AG04450 (cell line): ENCODE data around the gene TULP4. TPM values are rescaled to one million over a fixed set of nuclear protein-coding genes. Genes with fewer than 3 reads are reported as not detected.

ENCODE experiments used
- CTCF ChIA-PET: fragments of 300-600, 350-600 bp; formaldehyde crosslinking; extraction: SDS; loops from one replicate; lab custom pipeline; 2022; ENCODE audit warnings: antibody characterized with exemption, inconsistent platforms; lab: Charles Lee
- POLR2A ChIA-PET: fragments of 350-600 bp; formaldehyde crosslinking; extraction: SDS; loops from one replicate; lab custom pipeline; 2021; ENCODE audit warnings: antibody characterized with exemption, inconsistent platforms; lab: Yijun Ruan, JAX
- DNase-seq: peaks from one replicate; pipeline ENCODE4 v3.0.0-alpha.2; 2011; ENCODE audit warnings: low read depth, low spot score
- H3K27ac ChIP-seq: one replicate; pipeline ENCODE4 v1.5.1; 2012; ENCODE audit warnings: low read depth, low read length, control low read depth
- H3K27me3 ChIP-seq: one replicate; pipeline ENCODE4 v1.6.0; 2012; ENCODE audit warnings: low read length; ENCODE audit not compliant: control insufficient read depth, insufficient read depth
- H3K4me3 ChIP-seq: 2 replicates; pipeline ENCODE4 v1.5.1; 2011; ENCODE audit warnings: mild to moderate bottlenecking, low read depth, low read length, control low read depth
- H3K9me3 ChIP-seq: 2 replicates; pipeline ENCODE4 v1.5.1; 2012; ENCODE audit warnings: low read length; ENCODE audit not compliant: control insufficient read depth, insufficient read depth
- CTCF ChIP-seq: IDR thresholded peaks from 2 replicates; pipeline ENCODE4 v1.5.1; 2011; ENCODE audit warnings: low read depth, low read length, control low read depth, inconsistent platforms
- polyA plus RNA-seq: library from polyadenylated mRNA; depleted of rRNA; stranded (reverse); fragments of >200 nt; gene quantifications from 2 replicates; pipeline ENCODE4 v1.2.3, GENCODE V29; 2011

The TULP4 gene
- polyA plus RNA-seq, 1 experiment = 15.9 TPM

- no peak for TF ChIP-seq CTCF
- H3K27me3 ChIP-seq = no peaks in the 10 kb centered on the region
- H3K4me3 ChIP-seq = no peak overlapping the region
- POLR2A ChIA-PET = interaction anchor here (0.6 kb wide), 1 partner anchor 134 kb away, joined by 4 read pairs; no protein-coding TSS in a partner anchor
- no peak overlapping the region for H3K27ac ChIP-seq
- H3K9me3 ChIP-seq = no peaks in the 10 kb centered on the region
- CTCF ChIA-PET = interaction anchor here (0.9 kb wide), 1 partner anchor 337 kb away, joined by 3 read pairs; no protein-coding TSS in a partner anchor
- no peak for DNase-seq
These were observed 245.7 kb downstream of the TULP4 start for GRCh38 chr6:158557927-158558326.

DNA sequence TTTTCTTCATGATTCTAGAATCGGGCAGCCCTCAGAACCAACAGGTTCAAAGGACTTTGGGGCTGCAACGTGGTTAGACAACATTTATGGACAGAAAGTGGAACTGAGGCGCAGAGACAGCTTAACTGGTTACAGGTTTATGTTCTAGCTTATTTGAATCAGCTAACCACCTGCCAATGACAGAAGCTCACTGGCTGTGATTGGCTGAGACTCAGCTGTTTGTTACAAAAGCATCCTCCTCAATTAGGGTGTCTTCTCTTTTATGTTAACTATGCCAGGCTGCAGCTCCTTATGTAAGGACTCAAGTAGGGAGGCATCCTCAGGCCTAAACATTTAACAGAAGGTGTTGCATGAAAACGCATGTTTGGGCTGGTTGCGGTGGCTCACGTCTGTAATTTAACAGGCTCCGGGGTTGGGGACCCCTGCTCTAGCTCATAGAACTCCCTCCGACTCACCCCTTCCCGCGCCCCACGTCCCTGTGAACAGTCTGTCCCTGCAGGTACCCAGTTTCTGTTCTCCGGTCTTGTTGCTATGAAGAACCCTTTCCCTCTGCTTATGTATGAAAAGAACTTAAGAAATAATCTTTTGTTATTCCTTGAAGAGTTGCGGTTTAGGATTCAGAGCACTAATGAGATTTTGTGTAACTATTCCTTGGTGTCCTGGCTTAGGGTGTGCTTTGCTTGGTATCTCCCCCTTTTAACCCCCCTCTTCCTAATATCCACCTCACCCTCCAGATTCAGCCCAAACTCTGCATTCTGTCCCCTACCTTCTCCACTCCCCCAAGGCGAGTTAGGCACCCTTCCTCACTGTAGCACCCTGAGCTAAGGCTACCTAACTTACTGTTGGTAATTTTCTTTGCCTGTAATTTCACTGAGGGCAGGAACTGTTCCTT lies 246.4 kb downstream of the TULP4 start:
- DNase-seq = no peak
- H3K27me3 ChIP-seq = no peaks in the 10 kb centered on the region
- H3K9me3 ChIP-seq = no peaks in the 10 kb centered on the region
- CTCF ChIA-PET = interaction anchor here (0.7 to 1.1 kb wide), 4 partner anchors 47 to 338 kb away, joined by 3 to 6 read pairs (median 4); no protein-coding TSS in a partner anchor
- TF ChIP-seq CTCF = no peak
- H3K27ac ChIP-seq = no peak overlapping the region
- no peak overlapping the region for H3K4me3 ChIP-seq
- POLR2A ChIA-PET = interaction anchor here (0.6 kb wide), 1 partner anchor 157 kb away, joined by 4 read pairs; no protein-coding TSS in a partner anchor

DNA sequence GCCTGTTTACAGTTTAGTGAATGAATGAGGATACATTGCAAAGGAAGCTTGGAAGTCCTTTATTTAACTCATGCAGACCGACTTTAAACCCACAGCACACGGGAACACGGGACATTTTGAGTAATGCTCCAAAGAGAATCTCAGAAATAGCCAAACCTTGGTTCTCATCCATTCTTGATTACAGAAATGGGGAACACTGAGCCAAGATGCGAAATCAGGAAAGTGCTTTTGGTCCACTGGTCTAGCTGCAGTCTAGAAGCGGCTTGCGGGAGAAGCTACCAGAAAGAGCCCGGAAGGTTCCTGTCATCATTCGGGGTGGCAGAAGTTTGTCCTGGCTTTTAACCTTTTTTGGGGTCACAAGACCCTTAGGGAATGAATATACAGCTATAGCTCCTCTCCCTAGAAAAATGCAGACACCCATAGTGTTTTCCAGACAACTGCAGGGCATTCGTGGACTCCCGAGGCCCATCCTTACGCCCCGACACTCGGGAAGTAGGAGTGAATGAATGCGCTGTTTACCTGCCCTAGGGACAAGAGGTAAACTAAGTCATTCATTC lies 247.2 kb downstream of the TULP4 start:
- no peak for TF ChIP-seq CTCF
- H3K27me3 ChIP-seq = no peaks in the 10 kb centered on the region
- ChIA-PET POLR2A (interaction anchor here (0.6 kb wide), 1 partner anchor 158 kb away, joined by 4 read pairs; no protein-coding TSS in a partner anchor), CTCF (interaction anchor here (0.7 to 1.1 kb wide), 3 partner anchors 46 to 338 kb away, joined by 3 to 6 read pairs (median 4); no protein-coding TSS in a partner anchor)
- H3K9me3 ChIP-seq = no peaks in the 10 kb centered on the region
- peak overlapping the region; percentile 80 for H3K4me3 ChIP-seq
- DNase-seq = no peak
- peak overlapping the region; percentile 61 for H3K27ac ChIP-seq

DNA sequence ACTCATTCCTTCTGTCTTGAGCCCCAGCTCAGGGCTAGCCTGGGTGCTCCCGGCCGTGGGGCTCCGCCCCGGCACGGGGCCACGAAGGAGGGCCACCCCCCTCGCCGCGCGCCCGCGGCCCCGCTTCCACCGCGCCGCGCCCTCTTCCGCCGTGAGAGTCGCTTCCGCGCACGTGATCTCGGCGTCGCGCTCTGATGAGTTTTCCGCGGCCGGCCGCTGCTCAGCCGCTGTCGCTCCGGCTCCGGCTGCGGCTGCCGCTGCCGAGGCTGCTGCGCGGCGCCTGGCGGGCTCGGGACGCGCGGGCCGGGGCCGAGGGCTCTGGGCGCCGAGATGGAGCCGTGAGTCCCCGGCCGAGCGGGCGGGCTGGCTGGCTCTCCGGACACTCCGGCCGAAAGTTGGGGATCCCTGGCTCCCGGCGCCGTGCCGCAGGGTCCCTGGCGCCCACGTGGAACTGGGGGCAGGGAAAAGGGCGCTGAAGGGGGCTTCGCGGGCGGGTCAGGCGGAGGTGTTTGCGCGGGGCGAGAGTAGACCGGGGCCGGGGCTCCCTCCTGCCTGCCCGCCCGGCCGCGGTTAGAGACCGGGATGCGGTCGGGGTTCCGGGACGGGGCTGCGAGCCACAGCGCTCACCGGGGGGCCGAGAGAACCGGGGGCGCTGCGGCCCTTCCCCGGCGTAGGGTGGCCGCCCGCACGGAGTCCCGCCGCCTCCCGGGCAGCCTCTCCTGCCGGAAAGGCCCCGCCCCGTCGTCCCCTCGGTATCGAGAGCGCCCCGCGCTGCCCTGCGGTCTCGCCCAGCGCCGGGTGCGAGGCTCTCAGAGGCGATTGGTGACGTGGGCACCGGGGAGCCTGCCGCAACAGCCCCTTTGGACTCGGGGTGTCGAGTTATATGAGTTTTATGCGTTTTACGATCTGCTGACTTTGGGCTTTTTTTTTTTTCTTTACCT lies 247.9 kb downstream of the TULP4 start, which contains the start of gene TMEM181:
Gene TMEM181, plus strand, starts transcription at position 197 of the 941 bp plus-strand sequence. Its CDS starts 134 bp downstream, at position 331.
- Histone ChIP-seq H3K27ac (peak within 1 kb of the TSS; percentile 73), H3K9me3 (no peaks in the 10 kb centered on the region), H3K4me3 (peak within 1 kb of the TSS; percentile 80), H3K27me3 (no peaks in the 10 kb centered on the region)
- ChIA-PET POLR2A (no interaction called here), CTCF (interaction anchor here (0.6 to 1.0 kb wide), 2 partner anchors 179 to 339 kb away, joined by 3 to 6 read pairs; no protein-coding TSS in a partner anchor)
- TF ChIP-seq CTCF = no peak
- peak; percentile 38 for DNase-seq
